CD14-positive monocyte (primary cell): ENCODE results near the gene RAN. TPM values are rescaled to one million over a fixed set of nuclear protein-coding genes. Genes with fewer than 3 reads are reported as not detected.
A peak's percentile ranks its signal among the peaks of the same experiment; 100 is the strongest.

Experiments
- DNase-seq, 3 donors: peaks; one replicate each; pipeline ENCODE4 v3.0.0-alpha.2; 2011 to 2022
- H2AFZ ChIP-seq: 2 replicates; pipeline ENCODE4 v1.6.0; 2012; ENCODE audit warnings: mild to moderate bottlenecking, low read depth, low read length, inconsistent platforms; ENCODE audit not compliant: insufficient read depth, poor library complexity, severe bottlenecking
- H3K27ac ChIP-seq, 2 donors: 1 replicate in 1 of 2; 2 replicates in 1 of 2; pipeline ENCODE4 v1.5.1; 2012 to 2013; ENCODE audit warnings: low read length in 2 of 2, control low read depth in 1 of 2, inconsistent platforms in 1 of 2, low read depth in 1 of 2, mild to moderate bottlenecking in 1 of 2
- H3K27me3 ChIP-seq, 2 donors: one replicate each; pipeline versions ENCODE4 v1.6.0 to v1.6.1; 2011 to 2013; ENCODE audit warnings: low read length in 2 of 2; ENCODE audit not compliant: control insufficient read depth in 2 of 2, insufficient read depth in 2 of 2
- H3K36me3 ChIP-seq, 2 donors: replicated peaks in 1 of 2; 1 replicate in 1 of 2; 2 replicates in 1 of 2; pipeline versions ENCODE4 v1.5.1 to v1.6.1; 2012 to 2013; ENCODE audit warnings: low read length in 2 of 2, control low read depth in 1 of 2, inconsistent platforms in 1 of 2, mild to moderate bottlenecking in 1 of 2; ENCODE audit not compliant: insufficient read depth in 2 of 2, control insufficient read depth in 1 of 2
- H3K4me1 ChIP-seq, 2 donors: 1 replicate in 1 of 2; 2 replicates in 1 of 2; pipeline versions ENCODE4 v1.5.1 to v1.6.1; 2012 to 2013; ENCODE audit warnings: low read length in 2 of 2, control low read depth in 1 of 2, inconsistent platforms in 1 of 2, mild to moderate bottlenecking in 1 of 2, moderate library complexity in 1 of 2; ENCODE audit not compliant: insufficient read depth in 2 of 2, control insufficient read depth in 1 of 2
- H3K4me2 ChIP-seq: replicated peaks from 2 replicates; pipeline ENCODE3; 2012; ENCODE audit warnings: low read length, moderate library complexity, mild to moderate bottlenecking; ENCODE audit not compliant: poor library complexity, severe bottlenecking; ENCODE audit errors: extremely low read depth
- H3K4me3 ChIP-seq, 3 experiments: fragments of 200-600 bp in 1 of 3; sonication (generic) in 1 of 3; replicated peaks in 1 of 3; 1 replicate in 2 of 3; 2 replicates in 1 of 3; pipeline ENCODE4 v1.5.1; 2011 to 2013; ENCODE audit warnings: low read length in 3 of 3, mild to moderate bottlenecking in 3 of 3, control low read depth in 2 of 3, low read depth in 2 of 3, inconsistent platforms in 1 of 3, moderate library complexity in 1 of 3
- H3K79me2 ChIP-seq: 2 replicates; pipeline ENCODE4 v1.6.0; 2012; ENCODE audit warnings: mild to moderate bottlenecking, control low read depth, inconsistent platforms, low read length, moderate library complexity; ENCODE audit not compliant: insufficient read depth
- H3K9ac ChIP-seq: 2 replicates; pipeline ENCODE4 v1.6.0; 2017; ENCODE audit warnings: low read length, mild to moderate bottlenecking; ENCODE audit not compliant: insufficient read depth, poor library complexity, severe bottlenecking
- H3K9me3 ChIP-seq, 2 donors: replicated peaks in 1 of 2; 1 replicate in 1 of 2; 2 replicates in 1 of 2; pipeline versions ENCODE4 v1.5.1 to v1.6.1; 2012 to 2013; ENCODE audit warnings: low read length in 2 of 2, control low read depth in 1 of 2; ENCODE audit not compliant: control insufficient read depth in 1 of 2, insufficient read depth in 1 of 2
- H4K20me1 ChIP-seq: 2 replicates; pipeline ENCODE4 v1.6.0; 2012; ENCODE audit warnings: mild to moderate bottlenecking, low read length, control low read depth, moderate library complexity; ENCODE audit not compliant: insufficient read depth
- H3K27ac Mint-ChIP-seq, 7 donors: one replicate each; pipeline ENCODE4 v1.8.0; 2020; ENCODE audit warnings: mild to moderate bottlenecking in 7 of 7, mixed read lengths in 7 of 7, moderate library complexity in 6 of 7, inconsistent platforms in 2 of 7
- H3K27me3 Mint-ChIP-seq, 3 donors: one replicate each; pipeline ENCODE4 v1.8.0; 2021 to 2022; ENCODE audit warnings: low read depth in 3 of 3, mild to moderate bottlenecking in 3 of 3, mixed read lengths in 3 of 3, moderate library complexity in 3 of 3, inconsistent platforms in 1 of 3
- H3K36me3 Mint-ChIP-seq, 2 donors: one replicate each; pipeline ENCODE4 v1.8.0; 2020; ENCODE audit warnings: mixed read lengths in 2 of 2, inconsistent platforms in 1 of 2, mild to moderate bottlenecking in 1 of 2
- H3K4me1 Mint-ChIP-seq: one replicate; pipeline ENCODE4 v1.8.0; 2020; ENCODE audit warnings: mild to moderate bottlenecking, mixed read lengths
- H3K4me3 Mint-ChIP-seq, 2 donors: one replicate each; pipeline ENCODE4 v1.8.0; 2020; ENCODE audit warnings: mild to moderate bottlenecking in 2 of 2, mixed read lengths in 2 of 2, moderate library complexity in 1 of 2
- H3K9me3 Mint-ChIP-seq, 7 donors: one replicate each; pipeline ENCODE4 v1.8.0; 2020 to 2022; ENCODE audit warnings: mixed read lengths in 7 of 7, mild to moderate bottlenecking in 6 of 7, moderate library complexity in 6 of 7, inconsistent platforms in 2 of 7
- CTCF ChIP-seq: fragments of 200-600 bp; IDR thresholded peaks from one replicate; pipeline ENCODE4 v1.8.0; 2022; ENCODE audit warnings: antibody characterized with exemption, mild to moderate bottlenecking
- WGBS: methylation state at CpG from one replicate; pipeline ENCODE4 v1.1.5; 2013; ENCODE audit warnings: missing lambda C conversion rate; ENCODE audit not compliant: insufficient coverage; 5-methylcytosine and 5-hydroxymethylcytosine counted together
- intact Hi-C, 2 donors: fragments of 100-400 bp; cut with micrococcal nuclease; formaldehyde crosslinking; loops; one replicate each; pipeline versions ENCODE4 v1.15.0 to v1.15.1; 2023
- polyA plus RNA-seq, 3 donors: library from polyadenylated mRNA; depleted of rRNA in 1 of 3; unstranded in 2 of 3; stranded (reverse) in 1 of 3; fragments of 300-500 nt in 2 of 3; fragments of >200 nt in 1 of 3; fragmentation: Illumina TruSeq in 2 of 3; gene quantifications; 1 replicate in 2 of 3; 2 replicates in 1 of 3; pipeline ENCODE4 v1.2.3, GENCODE V29; 2012 to 2021

The RAN gene
- polyA plus RNA-seq, 3 donors, result 197 to 443 (median 366) TPM

DNA sequence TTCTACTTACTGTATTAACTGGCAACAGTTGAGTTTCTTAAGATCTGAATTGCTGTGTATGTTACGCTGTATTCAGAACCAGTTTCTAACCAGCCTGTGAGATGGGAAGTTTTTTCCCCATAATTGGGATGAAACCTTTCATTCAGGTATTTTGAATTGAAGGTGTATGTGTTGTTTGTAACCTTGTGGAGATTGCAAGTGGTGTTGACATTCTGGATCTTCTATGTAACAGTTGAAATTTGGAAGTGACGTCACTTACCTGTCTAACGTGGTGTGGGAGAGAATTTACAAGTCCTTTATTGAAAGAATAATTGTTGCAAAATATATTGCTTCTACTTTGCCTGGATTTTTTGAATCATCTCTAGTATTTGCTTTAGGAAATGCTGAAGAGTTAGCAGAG, 5.5 kb downstream of the RAN start:
- H3K9me3 Mint-ChIP-seq, result peaks cover 0 to 1% (median 0%) of the 10 kb centered on the region in 7 donors
- TF ChIP-seq CTCF, result no peak
- H3K36me3 ChIP-seq, result peaks cover 38 to 47% of the 10 kb centered on the region in 2 donors
- no peaks in the 10 kb centered on the region for H3K27me3 ChIP-seq
- H3K36me3 Mint-ChIP-seq, result peaks cover 44 to 48% of the 10 kb centered on the region in 2 donors
- H3K27ac ChIP-seq, result no peak overlapping the region
- H3K4me1 ChIP-seq, result peaks cover 12 to 23% of the 10 kb centered on the region in 2 donors
- no peaks in the 10 kb centered on the region for H3K9me3 ChIP-seq
- peaks cover 32% of the 10 kb centered on the region for H4K20me1 ChIP-seq
- peaks cover 3 to 9% (median 6%) of the 10 kb centered on the region in 3 donors for H3K27me3 Mint-ChIP-seq
- H3K4me3 ChIP-seq, result no peak overlapping the region
- no peak for DNase-seq
- intact Hi-C loops, result loop anchor here in 1 of 2 donors (10.0 kb wide), 1 partner anchor 1617 kb away; the partner anchor contains the start of gene FBRSL1
- no peak overlapping the region for H3K9ac ChIP-seq
- peak overlapping the region in 1 of 7 donors; percentile 14 for H3K27ac Mint-ChIP-seq
- peaks cover 27% of the 10 kb centered on the region for H3K79me2 ChIP-seq
- peaks cover 40% of the 10 kb centered on the region for H3K4me1 Mint-ChIP-seq
- H3K4me2 ChIP-seq, result no peak overlapping the region
- WGBS, result 80% methylated on average over 1 of the region's 3 CpGs
- H3K4me3 Mint-ChIP-seq, result no peak overlapping the region
- no peak overlapping the region for H2AFZ ChIP-seq

- intact Hi-C loops, result loop anchor here in 1 of 2 donors (10.0 kb wide), 1 partner anchor 1616 kb away; the partner anchor contains the start of gene FBRSL1
- no peak for DNase-seq
- Histone ChIP-seq H4K20me1 (peaks cover 24% of the 10 kb centered on the region), H3K36me3 (peaks cover 36 to 42% of the 10 kb centered on the region in 2 donors), H3K4me1 (peaks cover 4 to 12% of the 10 kb centered on the region in 2 donors), H3K9ac (no peak overlapping the region), H3K79me2 (peaks cover 15% of the 10 kb centered on the region), H3K4me3 (no peak overlapping the region), H3K4me2 (no peak overlapping the region), H3K27ac (no peak overlapping the region), H3K9me3 (no peaks in the 10 kb centered on the region), H3K27me3 (no peaks in the 10 kb centered on the region), H2AFZ (no peak overlapping the region)
- Mint-ChIP-seq H3K9me3 (peaks cover 0 to 2% (median 0%) of the 10 kb centered on the region in 7 donors), H3K27ac (peak overlapping the region in 1 of 7 donors; percentile 15), H3K4me3 (no peak overlapping the region), H3K36me3 (peaks cover 39 to 41% of the 10 kb centered on the region in 2 donors), H3K27me3 (peaks cover 4 to 9% (median 6%) of the 10 kb centered on the region in 3 donors), H3K4me1 (peaks cover 30% of the 10 kb centered on the region)
- no peak for TF ChIP-seq CTCF
- WGBS, result 88% methylated on average over 8 of the region's 24 CpGs
Measured at GRCh38 chr12:130878193-130879185, 6.6 kb downstream of the RAN start.
